Chondrocyte (in vitro differentiated cells): ENCODE measurements around the gene HAPLN2. TPM values are rescaled to one million over a fixed set of nuclear protein-coding genes. Genes with fewer than 3 reads are reported as not detected.

Experiments
- DNase-seq: peaks from one replicate; pipeline ENCODE4 v3.0.0; 2021; ENCODE audit warnings: mixed read lengths, low spot score
- H3K27ac Mint-ChIP-seq: one replicate; pipeline ENCODE4 v1.8.0; 2021; ENCODE audit warnings: mild to moderate bottlenecking, moderate library complexity, mixed read lengths; ENCODE audit not compliant: unreplicated experiment
- H3K27me3 Mint-ChIP-seq: 2 replicates; pipeline ENCODE4 v1.8.0; 2021; ENCODE audit warnings: low read depth, mixed read lengths
- H3K36me3 Mint-ChIP-seq: 2 replicates; pipeline ENCODE4 v1.8.0; 2021; ENCODE audit warnings: low read depth, mixed read lengths
- H3K4me1 Mint-ChIP-seq: 2 replicates; pipeline ENCODE4 v1.8.0; 2021; ENCODE audit warnings: low read depth, mild to moderate bottlenecking, mixed read lengths
- H3K4me3 Mint-ChIP-seq: one replicate; pipeline ENCODE4 v1.8.0; 2021; ENCODE audit warnings: mild to moderate bottlenecking, moderate library complexity, mixed read lengths; ENCODE audit not compliant: unreplicated experiment
- H3K9me3 Mint-ChIP-seq: 2 replicates; pipeline ENCODE4 v1.8.0; 2021; ENCODE audit warnings: low read depth, mixed read lengths
- long read RNA-seq: library from polyadenylated mRNA; stranded (forward); transcript quantifications from one replicate; pipeline ENCODE4 v2.0.0, GENCODE V29; 2021
- total RNA-seq: library from RNA; stranded (reverse); gene quantifications from 3 replicates; pipeline ENCODE4 v1.2.1, GENCODE V29; 2021
- TF ChIP-seq, protein P1 (sequence below): fragments of 200-600 bp; sonication (generic); IDR thresholded peaks from 2 replicates; pipeline ENCODE4 v1.5.0; 2021; ENCODE audit warnings: antibody characterized with exemption, mild to moderate bottlenecking, moderate library complexity

Gene HAPLN2
- total RNA-seq, result 0.36 TPM in 1 of 3 replicates, not detected in the others
- long read RNA-seq, result 0 reads

- Mint-ChIP-seq H3K27ac (no peak within 1 kb of the TSS), H3K36me3 (no peaks in the 10 kb centered on the region), H3K4me3 (no peak within 1 kb of the TSS), H3K4me1 (peaks cover 24% of the 10 kb centered on the region), H3K9me3 (no peaks in the 10 kb centered on the region), H3K27me3 (peaks cover 38% of the 10 kb centered on the region)
- TF ChIP-seq, protein P1, sequence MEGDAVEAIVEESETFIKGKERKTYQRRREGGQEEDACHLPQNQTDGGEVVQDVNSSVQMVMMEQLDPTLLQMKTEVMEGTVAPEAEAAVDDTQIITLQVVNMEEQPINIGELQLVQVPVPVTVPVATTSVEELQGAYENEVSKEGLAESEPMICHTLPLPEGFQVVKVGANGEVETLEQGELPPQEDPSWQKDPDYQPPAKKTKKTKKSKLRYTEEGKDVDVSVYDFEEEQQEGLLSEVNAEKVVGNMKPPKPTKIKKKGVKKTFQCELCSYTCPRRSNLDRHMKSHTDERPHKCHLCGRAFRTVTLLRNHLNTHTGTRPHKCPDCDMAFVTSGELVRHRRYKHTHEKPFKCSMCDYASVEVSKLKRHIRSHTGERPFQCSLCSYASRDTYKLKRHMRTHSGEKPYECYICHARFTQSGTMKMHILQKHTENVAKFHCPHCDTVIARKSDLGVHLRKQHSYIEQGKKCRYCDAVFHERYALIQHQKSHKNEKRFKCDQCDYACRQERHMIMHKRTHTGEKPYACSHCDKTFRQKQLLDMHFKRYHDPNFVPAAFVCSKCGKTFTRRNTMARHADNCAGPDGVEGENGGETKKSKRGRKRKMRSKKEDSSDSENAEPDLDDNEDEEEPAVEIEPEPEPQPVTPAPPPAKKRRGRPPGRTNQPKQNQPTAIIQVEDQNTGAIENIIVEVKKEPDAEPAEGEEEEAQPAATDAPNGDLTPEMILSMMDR, result peak; percentile 57
- DNase-seq, result no peak
Observed at GRCh38 chr1:156618853-156619581, at the start of gene HAPLN2. TSS of gene HAPLN2 (plus strand) at chr1:156619415. CDS start at chr1:156623491, 4,076 bp downstream.

GRCh38 chr1:156571261-156571852 lies 47.9 kb upstream of the HAPLN2 start:
- Mint-ChIP-seq H3K27me3 (no peaks in the 10 kb centered on the region), H3K36me3 (no peaks in the 10 kb centered on the region), H3K27ac (peak overlapping the region; percentile 97), H3K4me1 (peaks cover 25% of the 10 kb centered on the region), H3K9me3 (no peaks in the 10 kb centered on the region), H3K4me3 (peak overlapping the region; percentile 97)
- TF ChIP-seq, protein P1, result no peak
- no peak for DNase-seq

GRCh38 chr1:156571919-156572662 lies 47.1 kb upstream of the HAPLN2 start, which contains the start of gene IQGAP3:
TSS of gene IQGAP3 (minus strand) at chr1:156572565. CDS start at chr1:156572529, 36 bp downstream.
- DNase-seq, result no peak
- no peaks in the 10 kb centered on the region for H3K36me3 Mint-ChIP-seq
- TF ChIP-seq, protein P1, result no peak
- H3K9me3 Mint-ChIP-seq, result no peaks in the 10 kb centered on the region
- no peaks in the 10 kb centered on the region for H3K27me3 Mint-ChIP-seq
- peak within 1 kb of the TSS; percentile 97 for H3K27ac Mint-ChIP-seq
- peak within 1 kb of the TSS; percentile 97 for H3K4me3 Mint-ChIP-seq
- H3K4me1 Mint-ChIP-seq, result peaks cover 25% of the 10 kb centered on the region

- Mint-ChIP-seq H3K9me3 (no peaks in the 10 kb centered on the region), H3K36me3 (no peaks in the 10 kb centered on the region), H3K27me3 (no peaks in the 10 kb centered on the region), H3K4me1 (peaks cover 25% of the 10 kb centered on the region), H3K4me3 (peak overlapping the region; percentile 97), H3K27ac (no peak overlapping the region)
- TF ChIP-seq, protein P1, result no peak
- no peak for DNase-seq
Observed at GRCh38 chr1:156572663-156573018, 46.6 kb upstream of the HAPLN2 start.

DNA sequence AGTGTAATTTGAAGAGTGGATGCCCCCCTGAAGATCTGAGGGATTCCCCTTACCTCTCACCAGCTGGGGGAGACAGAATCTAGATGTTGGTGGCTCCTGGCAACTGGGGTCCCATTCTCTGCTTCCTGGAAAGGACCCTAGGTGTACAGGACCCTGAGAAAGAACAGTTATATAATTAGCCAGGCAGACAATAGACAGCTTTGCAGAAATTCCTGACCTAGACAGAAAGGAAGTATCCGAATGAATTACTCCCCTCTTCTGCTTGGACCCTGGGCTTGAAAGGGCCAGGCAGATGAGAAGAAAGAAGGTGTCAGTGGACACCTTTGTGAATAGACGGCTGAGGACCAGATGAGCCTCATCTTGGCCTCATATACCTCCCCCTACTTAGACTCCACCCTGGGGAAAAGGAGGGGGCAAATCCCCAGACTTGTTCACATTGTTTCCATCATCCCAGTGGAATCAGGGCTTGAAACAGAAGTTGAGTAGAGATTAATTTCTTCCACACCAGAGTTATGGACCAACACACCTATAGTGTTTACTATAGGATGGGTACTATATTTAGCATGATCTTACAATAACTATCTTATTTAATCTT lies 45.1 kb upstream of the HAPLN2 start:
- peaks cover 25% of the 10 kb centered on the region for H3K4me1 Mint-ChIP-seq
- H3K4me3 Mint-ChIP-seq, result no peak overlapping the region
- TF ChIP-seq, protein P1, result no peak
- DNase-seq, result no peak
- H3K9me3 Mint-ChIP-seq, result no peaks in the 10 kb centered on the region
- no peaks in the 10 kb centered on the region for H3K27me3 Mint-ChIP-seq
- H3K36me3 Mint-ChIP-seq, result no peaks in the 10 kb centered on the region
- no peak overlapping the region for H3K27ac Mint-ChIP-seq
